WTC11 (cell line): ENCODE data around the gene NANOS2. TPM values are rescaled to one million over a fixed set of nuclear protein-coding genes. Genes with fewer than 3 reads are reported as not detected.

ENCODE experiments used
- ATAC-seq: fragments of 200-7000 bp; cut with Tn5 transposase; 2 replicates; pipeline ENCODE4 v1.10.0; 2021; ENCODE audit warnings: mild to moderate bottlenecking, moderate library complexity
- CTCF ChIA-PET: fragments of 300-600 bp; sonication (Branson Sonifier 250); formaldehyde crosslinking; loops from one replicate; lab custom pipeline; 2021; ENCODE audit warnings: antibody characterized with exemption; lab: Charles Lee
- POLR2A ChIA-PET: fragments of 350-600 bp; sonication (Branson Sonifier 250); formaldehyde crosslinking; loops from one replicate; lab custom pipeline; 2021; ENCODE audit warnings: antibody characterized with exemption; lab: Charles Lee
- DNase-seq: peaks from one replicate; pipeline ENCODE4 v3.0.0; 2021; ENCODE audit warnings: low spot score
- H3K27ac Mint-ChIP-seq: 2 replicates; pipeline ENCODE4 v1.8.0; 2021; ENCODE audit warnings: mixed read lengths
- H3K27me3 Mint-ChIP-seq: 2 replicates; pipeline ENCODE4 v1.8.0; 2021; ENCODE audit warnings: low read depth, mild to moderate bottlenecking, moderate library complexity, mixed read lengths
- H3K36me3 Mint-ChIP-seq: 2 replicates; pipeline ENCODE4 v1.8.0; 2021; ENCODE audit warnings: mixed read lengths
- H3K4me1 Mint-ChIP-seq: 2 replicates; pipeline ENCODE4 v1.8.0; 2022; ENCODE audit warnings: mixed read lengths
- H3K4me3 Mint-ChIP-seq: 2 replicates; pipeline ENCODE4 v1.8.0; 2021; ENCODE audit warnings: mild to moderate bottlenecking, moderate library complexity, mixed read lengths
- H3K9me3 Mint-ChIP-seq: 2 replicates; pipeline ENCODE4 v1.8.0; 2021; ENCODE audit warnings: mixed read lengths
- GTF2I ChIP-seq: fragments of 250-450 bp; sonication (Bioruptor Pico); conservative IDR thresholded peaks from 2 replicates; pipeline ENCODE4 v1.4.0; 2021; ENCODE audit warnings: mild to moderate bottlenecking
- NFE2L1 ChIP-seq: sonication (generic); formaldehyde crosslinking; IDR thresholded peaks from 2 replicates; pipeline ENCODE4 v1.8.1; 2023; ENCODE audit warnings: missing genetic modification reagents
- OVOL2 ChIP-seq: fragments of 250-450 bp; sonication (Bioruptor Pico); IDR thresholded peaks from 2 replicates; pipeline ENCODE4 v1.9.0; 2021; ENCODE audit warnings: mild to moderate bottlenecking, borderline replicate concordance
- TP53 ChIP-seq: sonication (generic); formaldehyde crosslinking; IDR thresholded peaks from 2 replicates; pipeline ENCODE4 v1.8.1; 2023; ENCODE audit warnings: mild to moderate bottlenecking, missing genetic modification reagents
- total RNA-seq: library from RNA; stranded (reverse); gene quantifications from 3 replicates; pipeline ENCODE4 v1.2.3, GENCODE V29; 2021
- TF ChIP-seq, protein P1 (sequence below): sonication (generic); formaldehyde crosslinking; IDR thresholded peaks from 2 replicates; pipeline ENCODE4 v1.8.1; 2022; ENCODE audit warnings: low read depth, mild to moderate bottlenecking, moderate library complexity, missing genetic modification reagents, borderline replicate concordance
- TF ChIP-seq, protein P2 (sequence below): sonication (generic); formaldehyde crosslinking; IDR thresholded peaks from 2 replicates; pipeline ENCODE4 v1.8.1; 2023; ENCODE audit warnings: mild to moderate bottlenecking, missing genetic modification reagents, borderline replicate concordance
- TF ChIP-seq, protein P3 (sequence below): sonication (generic); formaldehyde crosslinking; conservative IDR thresholded peaks from 2 replicates; pipeline ENCODE4 v1.8.1; 2022; ENCODE audit warnings: mild to moderate bottlenecking, missing genetic modification reagents
- TF ChIP-seq, protein P4 (sequence below): fragments of 250-450 bp; sonication (Bioruptor Pico); IDR thresholded peaks from 2 replicates; pipeline ENCODE4 v1.8.0; 2021; ENCODE audit warnings: mild to moderate bottlenecking
- TF ChIP-seq, protein P5 (sequence below): fragments of 250-450 bp; sonication (Bioruptor Pico); IDR thresholded peaks from 2 replicates; pipeline ENCODE4 v1.9.0; 2021; ENCODE audit warnings: mild to moderate bottlenecking
- TF ChIP-seq, protein P6 (sequence below): fragments of 250-450 bp; sonication (Bioruptor Pico); IDR thresholded peaks from 2 replicates; pipeline ENCODE4 v2.1.2; 2022; ENCODE audit warnings: mild to moderate bottlenecking, moderate library complexity
- TF ChIP-seq, protein P7 (sequence below): sonication (generic); formaldehyde crosslinking; IDR thresholded peaks from 2 replicates; pipeline ENCODE4 v1.8.1; 2023; ENCODE audit warnings: mild to moderate bottlenecking, missing genetic modification reagents

The NANOS2 gene
- total RNA-seq, 1 experiment from 2014 or later: 0.13 TPM

DNA sequence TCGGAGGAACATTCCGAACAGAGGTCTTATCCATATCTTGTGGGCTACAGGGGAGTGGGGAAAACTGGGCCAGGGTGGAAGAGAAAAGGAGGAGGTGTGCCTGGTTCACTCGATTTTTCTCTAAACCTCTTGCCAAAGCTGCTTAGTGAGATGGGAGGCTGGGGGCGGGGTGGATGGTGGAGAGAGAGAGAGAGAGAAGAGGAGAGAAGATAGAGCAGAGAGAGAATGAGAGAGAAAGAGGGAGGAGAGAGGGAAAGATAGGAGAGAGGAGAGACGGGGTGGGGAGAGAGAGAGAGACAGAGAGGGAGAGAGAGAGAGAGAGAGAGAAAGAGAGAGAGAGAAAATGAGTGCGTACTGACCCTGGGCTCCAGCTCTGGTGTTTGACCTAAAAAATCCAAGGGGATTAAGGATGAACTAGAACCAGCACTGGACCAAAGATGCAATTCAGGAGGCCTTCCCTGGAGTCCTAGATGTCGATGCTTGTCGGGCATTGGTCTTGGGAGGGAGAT lies 45.0 kb upstream of the NANOS2 start:
- Mint-ChIP-seq H3K27me3 (peaks cover 80% of the 10 kb centered on the region), H3K9me3 (no peaks in the 10 kb centered on the region), H3K36me3 (peaks cover 6% of the 10 kb centered on the region; the same call in 1 of the 2 replicates), H3K27ac (peak overlapping the region; percentile 29; the same call in 1 of the 2 replicates), H3K4me3 (no peak overlapping the region), H3K4me1 (peaks cover 13% of the 10 kb centered on the region)
- ATAC-seq (no peak), DNase-seq (no peak)
- TF ChIP-seq, protein P1, sequence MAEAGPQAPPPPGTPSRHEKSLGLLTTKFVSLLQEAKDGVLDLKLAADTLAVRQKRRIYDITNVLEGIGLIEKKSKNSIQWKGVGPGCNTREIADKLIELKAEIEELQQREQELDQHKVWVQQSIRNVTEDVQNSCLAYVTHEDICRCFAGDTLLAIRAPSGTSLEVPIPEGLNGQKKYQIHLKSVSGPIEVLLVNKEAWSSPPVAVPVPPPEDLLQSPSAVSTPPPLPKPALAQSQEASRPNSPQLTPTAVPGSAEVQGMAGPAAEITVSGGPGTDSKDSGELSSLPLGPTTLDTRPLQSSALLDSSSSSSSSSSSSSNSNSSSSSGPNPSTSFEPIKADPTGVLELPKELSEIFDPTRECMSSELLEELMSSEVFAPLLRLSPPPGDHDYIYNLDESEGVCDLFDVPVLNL (CRISPR knock-in tag): no peak
- TF ChIP-seq, protein P2, sequence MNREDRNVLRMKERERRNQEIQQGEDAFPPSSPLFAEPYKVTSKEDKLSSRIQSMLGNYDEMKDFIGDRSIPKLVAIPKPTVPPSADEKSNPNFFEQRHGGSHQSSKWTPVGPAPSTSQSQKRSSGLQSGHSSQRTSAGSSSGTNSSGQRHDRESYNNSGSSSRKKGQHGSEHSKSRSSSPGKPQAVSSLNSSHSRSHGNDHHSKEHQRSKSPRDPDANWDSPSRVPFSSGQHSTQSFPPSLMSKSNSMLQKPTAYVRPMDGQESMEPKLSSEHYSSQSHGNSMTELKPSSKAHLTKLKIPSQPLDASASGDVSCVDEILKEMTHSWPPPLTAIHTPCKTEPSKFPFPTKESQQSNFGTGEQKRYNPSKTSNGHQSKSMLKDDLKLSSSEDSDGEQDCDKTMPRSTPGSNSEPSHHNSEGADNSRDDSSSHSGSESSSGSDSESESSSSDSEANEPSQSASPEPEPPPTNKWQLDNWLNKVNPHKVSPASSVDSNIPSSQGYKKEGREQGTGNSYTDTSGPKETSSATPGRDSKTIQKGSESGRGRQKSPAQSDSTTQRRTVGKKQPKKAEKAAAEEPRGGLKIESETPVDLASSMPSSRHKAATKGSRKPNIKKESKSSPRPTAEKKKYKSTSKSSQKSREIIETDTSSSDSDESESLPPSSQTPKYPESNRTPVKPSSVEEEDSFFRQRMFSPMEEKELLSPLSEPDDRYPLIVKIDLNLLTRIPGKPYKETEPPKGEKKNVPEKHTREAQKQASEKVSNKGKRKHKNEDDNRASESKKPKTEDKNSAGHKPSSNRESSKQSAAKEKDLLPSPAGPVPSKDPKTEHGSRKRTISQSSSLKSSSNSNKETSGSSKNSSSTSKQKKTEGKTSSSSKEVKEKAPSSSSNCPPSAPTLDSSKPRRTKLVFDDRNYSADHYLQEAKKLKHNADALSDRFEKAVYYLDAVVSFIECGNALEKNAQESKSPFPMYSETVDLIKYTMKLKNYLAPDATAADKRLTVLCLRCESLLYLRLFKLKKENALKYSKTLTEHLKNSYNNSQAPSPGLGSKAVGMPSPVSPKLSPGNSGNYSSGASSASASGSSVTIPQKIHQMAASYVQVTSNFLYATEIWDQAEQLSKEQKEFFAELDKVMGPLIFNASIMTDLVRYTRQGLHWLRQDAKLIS (CRISPR knock-in tag): no peak
- TF ChIP-seq, protein P3, sequence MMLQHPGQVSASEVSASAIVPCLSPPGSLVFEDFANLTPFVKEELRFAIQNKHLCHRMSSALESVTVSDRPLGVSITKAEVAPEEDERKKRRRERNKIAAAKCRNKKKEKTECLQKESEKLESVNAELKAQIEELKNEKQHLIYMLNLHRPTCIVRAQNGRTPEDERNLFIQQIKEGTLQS (CRISPR knock-in tag): no peak
- TF ChIP-seq, protein P4, sequence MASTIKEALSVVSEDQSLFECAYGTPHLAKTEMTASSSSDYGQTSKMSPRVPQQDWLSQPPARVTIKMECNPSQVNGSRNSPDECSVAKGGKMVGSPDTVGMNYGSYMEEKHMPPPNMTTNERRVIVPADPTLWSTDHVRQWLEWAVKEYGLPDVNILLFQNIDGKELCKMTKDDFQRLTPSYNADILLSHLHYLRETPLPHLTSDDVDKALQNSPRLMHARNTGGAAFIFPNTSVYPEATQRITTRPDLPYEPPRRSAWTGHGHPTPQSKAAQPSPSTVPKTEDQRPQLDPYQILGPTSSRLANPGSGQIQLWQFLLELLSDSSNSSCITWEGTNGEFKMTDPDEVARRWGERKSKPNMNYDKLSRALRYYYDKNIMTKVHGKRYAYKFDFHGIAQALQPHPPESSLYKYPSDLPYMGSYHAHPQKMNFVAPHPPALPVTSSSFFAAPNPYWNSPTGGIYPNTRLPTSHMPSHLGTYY (CRISPR knock-in tag): no peak
- TF ChIP-seq, protein P5, sequence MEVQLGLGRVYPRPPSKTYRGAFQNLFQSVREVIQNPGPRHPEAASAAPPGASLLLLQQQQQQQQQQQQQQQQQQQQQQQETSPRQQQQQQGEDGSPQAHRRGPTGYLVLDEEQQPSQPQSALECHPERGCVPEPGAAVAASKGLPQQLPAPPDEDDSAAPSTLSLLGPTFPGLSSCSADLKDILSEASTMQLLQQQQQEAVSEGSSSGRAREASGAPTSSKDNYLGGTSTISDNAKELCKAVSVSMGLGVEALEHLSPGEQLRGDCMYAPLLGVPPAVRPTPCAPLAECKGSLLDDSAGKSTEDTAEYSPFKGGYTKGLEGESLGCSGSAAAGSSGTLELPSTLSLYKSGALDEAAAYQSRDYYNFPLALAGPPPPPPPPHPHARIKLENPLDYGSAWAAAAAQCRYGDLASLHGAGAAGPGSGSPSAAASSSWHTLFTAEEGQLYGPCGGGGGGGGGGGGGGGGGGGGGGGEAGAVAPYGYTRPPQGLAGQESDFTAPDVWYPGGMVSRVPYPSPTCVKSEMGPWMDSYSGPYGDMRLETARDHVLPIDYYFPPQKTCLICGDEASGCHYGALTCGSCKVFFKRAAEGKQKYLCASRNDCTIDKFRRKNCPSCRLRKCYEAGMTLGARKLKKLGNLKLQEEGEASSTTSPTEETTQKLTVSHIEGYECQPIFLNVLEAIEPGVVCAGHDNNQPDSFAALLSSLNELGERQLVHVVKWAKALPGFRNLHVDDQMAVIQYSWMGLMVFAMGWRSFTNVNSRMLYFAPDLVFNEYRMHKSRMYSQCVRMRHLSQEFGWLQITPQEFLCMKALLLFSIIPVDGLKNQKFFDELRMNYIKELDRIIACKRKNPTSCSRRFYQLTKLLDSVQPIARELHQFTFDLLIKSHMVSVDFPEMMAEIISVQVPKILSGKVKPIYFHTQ: no peak
- TF ChIP-seq, protein P6, sequence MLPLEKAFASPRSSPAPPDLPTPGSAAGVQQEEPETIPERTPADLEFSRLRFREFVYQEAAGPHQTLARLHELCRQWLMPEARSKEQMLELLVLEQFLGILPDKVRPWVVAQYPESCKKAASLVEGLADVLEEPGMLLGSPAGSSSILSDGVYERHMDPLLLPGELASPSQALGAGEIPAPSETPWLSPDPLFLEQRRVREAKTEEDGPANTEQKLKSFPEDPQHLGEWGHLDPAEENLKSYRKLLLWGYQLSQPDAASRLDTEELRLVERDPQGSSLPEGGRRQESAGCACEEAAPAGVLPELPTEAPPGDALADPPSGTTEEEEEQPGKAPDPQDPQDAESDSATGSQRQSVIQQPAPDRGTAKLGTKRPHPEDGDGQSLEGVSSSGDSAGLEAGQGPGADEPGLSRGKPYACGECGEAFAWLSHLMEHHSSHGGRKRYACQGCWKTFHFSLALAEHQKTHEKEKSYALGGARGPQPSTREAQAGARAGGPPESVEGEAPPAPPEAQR (CRISPR knock-in tag): no peak
- TF ChIP-seq, protein P7, sequence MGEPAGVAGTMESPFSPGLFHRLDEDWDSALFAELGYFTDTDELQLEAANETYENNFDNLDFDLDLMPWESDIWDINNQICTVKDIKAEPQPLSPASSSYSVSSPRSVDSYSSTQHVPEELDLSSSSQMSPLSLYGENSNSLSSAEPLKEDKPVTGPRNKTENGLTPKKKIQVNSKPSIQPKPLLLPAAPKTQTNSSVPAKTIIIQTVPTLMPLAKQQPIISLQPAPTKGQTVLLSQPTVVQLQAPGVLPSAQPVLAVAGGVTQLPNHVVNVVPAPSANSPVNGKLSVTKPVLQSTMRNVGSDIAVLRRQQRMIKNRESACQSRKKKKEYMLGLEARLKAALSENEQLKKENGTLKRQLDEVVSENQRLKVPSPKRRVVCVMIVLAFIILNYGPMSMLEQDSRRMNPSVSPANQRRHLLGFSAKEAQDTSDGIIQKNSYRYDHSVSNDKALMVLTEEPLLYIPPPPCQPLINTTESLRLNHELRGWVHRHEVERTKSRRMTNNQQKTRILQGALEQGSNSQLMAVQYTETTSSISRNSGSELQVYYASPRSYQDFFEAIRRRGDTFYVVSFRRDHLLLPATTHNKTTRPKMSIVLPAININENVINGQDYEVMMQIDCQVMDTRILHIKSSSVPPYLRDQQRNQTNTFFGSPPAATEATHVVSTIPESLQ: no peak
- no peak for TF ChIP-seq TP53 (CRISPR knock-in tag)
- TF ChIP-seq GTF2I (CRISPR knock-in tag): no peak
- TF ChIP-seq NFE2L1 (CRISPR knock-in tag): no peak
- TF ChIP-seq OVOL2 (CRISPR knock-in tag): no peak
- ChIA-PET CTCF (interaction anchor here (2.3 kb wide), 1 partner anchor 32 kb away, joined by 17 read pairs; no protein-coding TSS in a partner anchor), POLR2A (no interaction called here)
